ENCODE data around the gene DST.

GRCh38 chr6:56483929-56484328 lies 158.8 kb downstream of the DST start:
- TF ChIP-seq CTCF (IDR thresholded peaks at IDR 0.05; ENCODE audit: low read depth, low read length, poor library complexity, severe bottlenecking) = no peak
- no peak for TF ChIP-seq EZH2phosphoT487 (IDR thresholded peaks at IDR 0.05; ENCODE audit: borderline replicate concordance, low read length)

All from DOHH2 (cell line).